T-helper 2 cell treated with Interferon-gamma antibody and Interleukin-4, amounts not matched to agents 100 ng/mL and 5 ng/mL, for 36 hours (primary cell): Measurements from ENCODE around the gene RAPGEF1. TPM values are rescaled to one million over a fixed set of nuclear protein-coding genes. Genes with fewer than 3 reads are reported as not detected.
"Not testable (repeated sequence)": the region's sequence is repeated elsewhere in the genome, so short reads cannot be mapped to it uniquely, and the experiment has no call there.

Experiments used
- intact Hi-C: fragments of 100-400 bp; cut with micrococcal nuclease; formaldehyde crosslinking; loops from one replicate; pipeline ENCODE4 v1.15.1; 2023
- total RNA-seq: library from RNA; stranded (reverse); gene quantifications from 2 replicates; pipeline ENCODE4 v1.2.3, GENCODE V29; 2022

Gene RAPGEF1
- total RNA-seq, 1 donor from 2014 or later: 131 TPM

DNA sequence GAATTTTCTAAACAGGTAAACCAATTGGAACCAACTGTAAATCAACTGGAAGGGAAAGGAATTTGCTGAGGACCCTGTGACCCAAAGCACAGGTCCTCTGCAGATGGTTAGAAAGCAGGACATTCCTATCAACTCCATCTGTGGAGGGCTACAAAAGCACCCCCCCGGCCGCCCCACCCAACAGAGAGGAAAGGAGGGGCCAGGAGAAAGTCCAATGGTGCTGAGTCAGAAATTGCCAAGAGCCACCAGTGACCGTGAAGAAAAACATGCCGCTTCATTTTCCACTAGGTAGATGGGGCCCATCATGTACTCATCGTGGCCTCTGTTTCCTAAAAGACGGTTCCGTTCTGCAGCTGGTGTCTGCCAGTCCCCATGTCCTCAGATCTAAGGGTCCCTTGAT is 66.3 kb downstream of the RAPGEF1 start:
- intact Hi-C loops: no loop called here

DNA sequence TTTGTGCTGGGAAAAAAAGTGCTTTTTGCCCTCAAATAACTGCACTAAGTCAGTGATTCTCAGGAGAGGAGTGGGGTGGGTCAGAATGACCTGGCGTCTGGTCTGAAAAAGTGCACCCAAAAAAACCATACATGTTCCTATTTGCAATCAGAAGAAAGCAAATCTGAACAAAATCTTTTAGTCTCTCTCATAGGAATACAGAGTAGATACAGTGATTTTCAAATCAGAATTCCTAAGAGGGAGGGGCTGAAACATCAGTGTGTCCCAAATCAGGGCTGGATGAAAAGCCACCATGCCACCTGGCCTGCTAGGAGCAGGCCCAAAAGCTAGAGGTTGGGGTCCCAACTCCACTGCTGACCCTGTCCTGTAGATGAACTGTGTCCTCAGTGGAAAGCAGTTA is 66.8 kb downstream of the RAPGEF1 start:
- intact Hi-C loops: no loop called here

DNA sequence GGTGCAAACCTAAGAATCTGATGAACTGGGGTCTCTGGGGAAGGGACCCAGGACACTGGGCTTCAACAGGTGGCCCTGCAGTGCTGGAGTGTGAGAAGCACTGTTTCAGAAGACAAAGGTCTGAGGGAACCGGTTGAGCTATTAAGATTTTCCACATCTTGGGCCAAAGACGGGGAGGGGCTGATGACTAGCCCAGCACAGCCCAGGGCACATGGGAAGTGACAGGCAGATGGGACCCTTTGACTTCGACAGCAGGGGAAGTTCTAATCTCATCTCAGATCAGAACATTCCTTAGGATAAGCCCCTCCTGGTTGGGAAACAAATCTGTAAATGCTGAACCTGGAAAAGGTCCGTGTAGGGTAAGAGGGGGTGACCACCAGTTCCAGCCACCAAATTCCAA is 67.4 kb downstream of the RAPGEF1 start:
- intact Hi-C loops: no loop called here

- intact Hi-C loops: no loop called here
Measured at GRCh38 chr9:131671133-131671520, 68.7 kb downstream of the RAPGEF1 start.

- intact Hi-C loops: no loop called here
Measured at GRCh38 chr9:131670247-131671132, 69.4 kb downstream of the RAPGEF1 start.

GRCh38 chr9:131669269-131670157 is 70.4 kb downstream of the RAPGEF1 start:
- intact Hi-C loops: loop anchor here (5.0 kb wide), 2 partner anchors 42 to 167 kb away; partner anchors contain the start of gene POMT1

GRCh38 chr9:131668439-131669268 is 71.2 kb downstream of the RAPGEF1 start:
- intact Hi-C loops: loop anchor here (1.0 to 5.0 kb wide), 5 partner anchors 10 to 166 kb away; partner anchors contain the start of gene POMT1

DNA sequence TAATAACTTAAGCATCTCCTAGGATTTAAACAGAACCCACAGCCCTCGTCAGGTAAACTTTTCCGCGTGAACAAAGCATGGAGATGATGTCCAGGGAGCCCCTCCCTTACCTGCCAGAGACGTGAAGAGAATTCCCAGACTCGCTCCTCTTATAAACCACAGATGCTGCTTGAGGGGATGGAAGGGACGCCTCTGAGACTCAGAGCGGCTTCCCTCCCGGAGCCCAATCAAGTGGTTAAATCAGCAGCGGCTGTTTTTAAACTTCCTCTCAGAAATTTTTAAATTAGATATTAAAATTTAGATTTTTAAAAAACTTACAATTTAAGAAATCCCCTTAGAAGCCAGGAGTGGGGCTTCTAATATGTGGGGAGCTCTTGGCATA is 71.8 kb downstream of the RAPGEF1 start:
- intact Hi-C loops: loop anchor here (1.0 to 5.0 kb wide), 5 partner anchors 10 to 166 kb away; partner anchors contain the start of gene POMT1

GRCh38 chr9:131667576-131667975 is 72.3 kb downstream of the RAPGEF1 start:
- intact Hi-C loops: loop anchor here (1.0 to 5.0 kb wide), 3 partner anchors 9 to 165 kb away; partner anchors contain the start of gene POMT1

DNA sequence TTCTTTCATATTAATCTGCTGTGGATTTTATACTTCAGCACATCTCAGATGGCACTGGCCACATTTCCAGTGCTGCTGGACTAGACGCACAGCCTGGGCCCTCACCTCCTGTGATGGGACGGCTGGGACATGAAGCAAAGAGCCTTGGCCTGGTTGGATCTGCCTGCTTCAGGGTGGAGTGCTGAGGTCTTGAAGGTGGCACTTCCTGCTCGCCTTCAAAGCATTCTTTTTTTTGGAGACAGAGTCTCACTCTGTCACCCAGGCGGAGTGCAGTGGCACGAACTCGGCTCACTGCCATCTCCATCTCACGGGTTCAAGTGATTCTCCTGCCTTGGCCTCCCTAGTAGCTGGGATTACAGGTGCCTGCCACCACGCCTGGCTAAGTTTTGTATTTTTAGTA is 73.1 kb downstream of the RAPGEF1 start:
- intact Hi-C loops: loop anchor here (1.0 to 5.0 kb wide), 3 partner anchors 8 to 164 kb away; partner anchors contain the start of gene POMT1

GRCh38 chr9:131666029-131666428 is 73.8 kb downstream of the RAPGEF1 start:
- intact Hi-C loops: loop anchor here (5.0 kb wide), 2 partner anchors 39 to 164 kb away; partner anchors contain the start of gene POMT1

DNA sequence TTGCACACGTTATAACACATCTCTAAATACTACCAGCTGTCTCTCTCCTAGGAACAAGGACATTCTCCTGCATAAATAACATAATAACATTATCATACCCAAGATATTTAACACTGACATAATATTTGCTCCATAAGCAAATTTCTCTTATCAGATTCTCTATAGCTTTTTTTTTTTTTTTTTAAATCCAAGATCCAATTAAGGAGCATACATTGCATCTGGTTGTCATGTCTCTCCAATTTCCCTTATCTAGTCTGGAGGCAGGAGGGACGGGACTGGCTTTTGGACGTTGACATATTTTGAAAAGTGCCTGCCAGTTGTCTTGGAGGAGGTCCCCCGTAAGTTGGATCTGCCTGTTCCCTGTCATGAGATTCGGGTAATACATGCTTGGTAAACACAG is 76.6 kb downstream of the RAPGEF1 start:
- intact Hi-C loops: no loop called here

DNA sequence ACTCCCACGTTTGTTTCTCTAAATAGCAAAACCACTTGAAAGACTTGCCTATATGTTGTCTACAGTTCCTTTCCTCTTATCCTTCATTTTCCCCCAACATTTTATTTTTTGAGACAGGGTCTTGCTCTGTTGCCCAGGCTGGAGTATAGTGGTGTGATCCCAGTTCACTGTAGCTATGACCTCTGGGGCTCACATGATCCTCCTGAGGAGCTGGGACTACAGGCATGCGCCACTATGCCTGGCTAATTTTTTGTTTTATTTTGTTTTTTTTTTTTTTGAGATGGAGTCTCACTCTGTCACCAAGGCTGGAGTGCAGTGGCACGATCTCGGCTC is 77.6 kb downstream of the RAPGEF1 start:
- intact Hi-C loops: not testable (repeated sequence)

DNA sequence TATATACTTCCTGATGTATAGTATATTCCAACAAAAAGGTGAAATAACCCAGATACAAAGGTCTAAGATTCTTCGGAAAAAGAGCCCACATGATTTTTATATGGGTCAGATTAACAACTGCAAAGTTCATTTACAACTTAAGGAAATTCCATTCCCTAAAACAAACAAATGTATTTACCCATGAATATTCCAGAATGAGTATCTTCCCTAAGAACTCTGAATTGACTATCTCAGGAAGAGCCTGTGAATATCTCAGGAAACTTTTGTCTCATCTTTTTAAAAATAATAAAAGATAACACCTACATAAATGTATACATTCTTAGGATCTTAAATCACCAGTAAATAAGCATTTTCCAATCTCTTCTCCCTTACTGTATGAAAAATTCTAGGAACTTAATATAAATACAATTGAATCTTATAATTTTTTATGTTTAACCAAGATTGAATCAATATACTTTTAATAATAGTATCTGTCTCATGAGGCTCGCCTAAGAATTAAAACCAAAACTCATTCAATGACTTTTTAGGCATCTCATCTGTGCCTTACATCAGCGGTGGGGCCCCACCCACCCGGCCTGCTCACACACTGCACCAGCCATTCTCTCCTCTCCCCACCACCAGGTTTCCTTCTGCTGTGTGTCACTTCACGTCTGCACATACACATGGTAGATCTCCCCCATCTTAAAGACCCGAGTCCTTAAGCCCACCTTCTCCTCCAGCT is 78.1 kb downstream of the RAPGEF1 start:
- intact Hi-C loops: no loop called here

- intact Hi-C loops: no loop called here
Measured at GRCh38 chr9:131660466-131661405, 79.1 kb downstream of the RAPGEF1 start.

GRCh38 chr9:131658377-131659129 is 81.3 kb downstream of the RAPGEF1 start:
- intact Hi-C loops: loop anchor here (1.0 kb wide), 1 partner anchor 9 kb away; no protein-coding TSS in a partner anchor

DNA sequence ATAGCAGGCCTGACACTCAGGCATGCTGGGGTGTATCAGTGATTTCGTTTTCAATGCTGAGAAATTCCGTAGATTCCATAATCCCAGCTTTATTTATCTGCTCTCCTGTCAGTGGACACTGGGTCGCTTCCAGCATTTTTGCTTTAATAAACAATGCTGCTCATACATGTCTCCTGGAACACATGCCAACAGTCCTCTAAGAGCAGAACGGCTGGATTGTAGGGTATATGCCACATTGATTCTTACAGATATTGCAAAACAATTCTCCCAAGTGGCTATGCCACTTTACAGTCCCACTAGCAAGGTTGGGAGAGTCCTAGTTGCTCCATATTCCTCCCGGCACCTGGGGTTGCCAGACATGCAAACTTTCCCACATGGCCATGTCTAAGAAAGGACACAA is 81.9 kb downstream of the RAPGEF1 start:
- intact Hi-C loops: loop anchor here (1.0 kb wide), 1 partner anchor 9 kb away; no protein-coding TSS in a partner anchor

- intact Hi-C loops: no loop called here
Measured at GRCh38 chr9:131657456-131657855, 82.4 kb downstream of the RAPGEF1 start.
